NCI-H187 (cell line): ENCODE data around the gene PLCD1.

ENCODE experiments used
- DNase-seq, 2 experiments: peaks; one replicate each; lab custom pipeline; 2025; lab: John Stamatoyannopoulos, UW

The PLCD1 gene

GRCh38 chr3:37964146-37964545 lies 65.3 kb downstream of the PLCD1 start:
- DNase-seq: no peak

GRCh38 chr3:37963635-37964034 lies 65.8 kb downstream of the PLCD1 start:
- DNase-seq: no peak

GRCh38 chr3:37963016-37963415 lies 66.4 kb downstream of the PLCD1 start:
- no peak for DNase-seq

- no peak for DNase-seq
Measured at GRCh38 chr3:37961622-37962431, 67.6 kb downstream of the PLCD1 start.

- DNase-seq: no peak
Measured at GRCh38 chr3:37957539-37957936, 71.9 kb downstream of the PLCD1 start.
